AG10803 (cell line): ENCODE measurements around the gene ROPN1L.

Experiments
- DNase-seq: peaks from one replicate; pipeline ENCODE4 v3.0.0; 2010; ENCODE audit warnings: low read depth
- H3K4me3 ChIP-seq: 2 replicates; pipeline ENCODE4 v1.5.1; 2011; ENCODE audit warnings: mild to moderate bottlenecking, low read length, control low read depth
- CTCF ChIP-seq: conservative IDR thresholded peaks from 2 replicates; pipeline ENCODE4 v1.5.1; 2011; ENCODE audit warnings: mild to moderate bottlenecking, low read length, control low read depth, inconsistent platforms

The ROPN1L gene

DNA sequence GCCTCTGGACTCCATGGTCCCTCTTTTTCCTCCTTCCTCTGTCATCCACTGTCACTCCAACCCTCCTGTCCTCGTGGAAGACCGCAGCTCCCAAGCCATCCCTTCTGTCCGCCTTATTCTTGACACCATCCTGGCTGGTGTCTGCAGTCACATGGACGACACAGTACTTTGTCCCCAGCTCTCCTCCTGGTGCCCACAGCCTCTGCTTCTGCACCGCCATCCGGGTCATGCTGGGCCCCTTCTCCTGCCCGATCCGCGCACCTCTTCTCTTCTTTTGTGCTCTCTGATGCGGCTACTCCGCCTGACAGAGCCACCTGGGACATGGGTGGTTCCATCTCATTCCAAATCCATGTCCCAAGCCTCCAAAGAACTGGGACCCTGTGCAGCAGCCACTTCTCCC lies 22.5 kb downstream of the ROPN1L start:
- TF ChIP-seq CTCF, result no peak
- H3K4me3 ChIP-seq, result no peak overlapping the region
- no peak for DNase-seq

DNA sequence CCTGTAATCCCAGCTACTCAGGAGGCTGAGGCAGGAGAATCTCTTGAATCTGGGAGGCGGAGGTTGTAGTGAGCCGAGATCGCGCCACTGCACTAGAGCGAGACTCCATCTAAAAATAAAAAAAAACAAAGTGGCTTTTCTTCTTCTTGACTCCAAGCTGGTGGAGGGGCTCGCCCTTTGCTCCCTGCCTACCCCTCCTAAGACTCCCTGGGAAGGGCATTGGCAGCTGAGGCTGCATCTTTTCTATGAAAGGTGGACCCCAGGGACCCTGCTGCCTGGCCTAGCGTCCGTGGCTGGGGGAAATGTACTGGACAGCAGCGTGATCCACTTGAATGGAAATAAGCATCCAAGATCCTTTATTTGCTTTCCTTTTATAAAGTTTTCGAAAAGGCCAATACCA lies 24.0 kb downstream of the ROPN1L start:
- H3K4me3 ChIP-seq, result no peak overlapping the region

GRCh38 chr5:10466446-10467073 lies 24.9 kb downstream of the ROPN1L start:
- H3K4me3 ChIP-seq, result no peak overlapping the region
- no peak for TF ChIP-seq CTCF
- no peak for DNase-seq

More for the DNA sequence above, 24.0 kb downstream of the ROPN1L start:
- TF ChIP-seq CTCF, result no peak
- no peak for DNase-seq

DNA sequence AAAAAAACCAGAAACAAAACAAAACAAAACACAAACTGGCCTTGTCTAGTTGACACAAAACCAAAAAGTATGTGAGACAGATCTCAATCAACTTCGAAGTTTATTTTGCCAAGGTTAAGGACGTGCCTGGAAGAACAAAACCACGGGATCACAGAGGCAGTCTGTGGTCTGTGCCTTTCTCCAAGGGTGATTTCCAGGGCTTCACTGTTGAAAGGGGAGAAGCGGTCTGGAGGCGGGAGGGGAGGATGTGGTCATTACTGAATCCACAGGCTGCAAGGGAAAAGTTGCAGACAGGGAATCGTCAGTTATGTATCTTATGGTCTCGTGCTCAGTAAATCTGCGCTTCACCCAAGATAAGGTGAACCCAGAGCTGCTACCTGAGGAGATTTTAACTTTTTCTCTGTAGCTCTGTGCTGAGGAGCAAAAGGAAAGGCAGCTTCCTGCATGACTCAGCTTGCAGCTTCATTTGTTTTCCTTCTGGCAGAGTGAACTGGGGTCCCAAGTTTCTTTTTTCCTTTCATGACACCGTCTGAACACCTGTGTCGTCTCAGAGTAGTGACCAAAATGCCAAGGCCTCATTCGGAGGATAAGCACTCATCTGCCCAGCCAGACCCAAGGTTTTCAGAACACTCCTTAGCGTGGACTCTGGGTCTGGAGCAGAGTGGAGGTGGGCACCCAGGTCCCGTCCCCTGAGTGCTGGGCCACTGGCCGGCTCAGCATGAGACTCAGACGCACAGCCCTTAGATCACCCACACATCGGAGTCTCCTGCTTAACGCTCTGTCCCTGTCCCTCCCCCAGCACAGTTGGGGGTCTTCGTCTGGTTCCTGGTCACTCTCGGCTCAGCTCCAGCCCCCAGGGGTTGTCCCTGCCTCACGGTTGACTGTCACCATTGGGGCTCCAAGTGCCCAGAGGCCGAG lies 25.9 kb downstream of the ROPN1L start:
- no peak for TF ChIP-seq CTCF
- H3K4me3 ChIP-seq, result no peak overlapping the region
- peak; percentile 54 for DNase-seq

DNA sequence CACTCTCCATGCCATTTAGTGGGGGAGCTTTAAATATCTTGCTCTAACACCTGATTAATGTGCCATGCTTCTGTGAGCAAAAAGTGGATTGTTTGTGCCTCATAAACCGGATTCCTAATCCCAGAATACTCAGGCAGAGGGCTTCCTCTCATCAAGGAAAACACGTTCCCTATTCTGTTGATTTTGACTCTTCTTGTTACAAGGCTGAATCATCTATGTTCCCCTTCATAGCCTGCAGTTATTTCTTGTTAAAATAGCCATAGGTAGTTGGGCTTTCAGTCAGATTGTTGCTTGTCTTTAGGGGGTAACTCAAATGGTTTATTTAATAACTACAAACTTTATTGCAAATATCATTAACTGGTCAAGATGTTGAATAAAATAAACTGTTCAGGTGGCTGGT lies 26.6 kb downstream of the ROPN1L start:
- no peak overlapping the region for H3K4me3 ChIP-seq
- DNase-seq, result no peak
- TF ChIP-seq CTCF, result no peak

DNA sequence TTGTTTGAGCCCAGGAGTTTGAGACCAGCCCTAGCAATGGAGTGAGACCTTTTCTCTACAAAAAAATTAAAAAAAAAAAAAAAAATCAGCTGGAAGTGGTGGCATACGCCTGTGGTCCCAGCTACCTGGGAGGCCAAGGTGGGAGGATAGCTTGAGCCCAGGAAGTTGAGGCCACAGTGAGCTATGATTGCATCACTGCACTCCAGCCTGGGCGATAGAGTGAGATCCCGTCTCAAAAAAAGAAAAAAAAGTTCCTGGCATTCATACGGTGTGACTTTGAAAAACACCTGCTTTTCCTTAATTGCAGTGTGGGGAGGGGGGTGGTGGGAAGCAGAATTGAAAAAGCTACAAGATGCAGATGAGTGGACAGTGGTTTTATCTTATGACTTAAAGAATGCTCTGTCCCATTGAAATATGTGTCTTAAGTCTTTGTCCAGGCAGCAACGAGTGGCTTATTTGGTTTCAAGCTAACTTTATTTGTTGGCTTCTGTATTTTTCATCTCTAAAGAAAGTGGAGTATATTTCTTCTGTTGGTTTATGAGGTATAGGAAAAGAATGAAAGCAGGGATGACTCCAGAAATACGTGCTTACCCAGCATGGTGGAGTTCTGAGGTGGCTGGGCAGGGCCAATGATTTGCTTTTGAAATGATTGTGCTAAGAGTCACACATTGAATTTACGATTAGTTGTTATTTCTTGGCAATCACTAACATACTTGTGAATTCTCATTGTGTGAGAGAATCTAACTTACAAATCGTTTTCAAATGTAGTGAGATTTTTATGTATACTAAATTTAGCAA lies 27.8 kb downstream of the ROPN1L start:
- no peak for TF ChIP-seq CTCF
- DNase-seq, result peak; percentile 98
- H3K4me3 ChIP-seq, result no peak overlapping the region
